HepG2 (cell line): ENCODE data around the gene AKT3. TPM values are rescaled to one million over a fixed set of nuclear protein-coding genes. Genes with fewer than 3 reads are reported as not detected.

Source experiments
- ATAC-seq: fragments of 200-7000 bp; cut with Tn5 transposase; 3 replicates; pipeline ENCODE4 v1.9.1; 2020; ENCODE audit warnings: mild to moderate bottlenecking, moderate library complexity
- BruUV-seq: library from RNA; stranded (reverse); fragments of 400-500 nt; replicated peaks from 2 replicates; lab custom pipeline; 2021; lab: Mats Ljungman, UMichigan
- CTCF ChIA-PET: fragments of 300-600 bp; formaldehyde crosslinking; extraction: SDS; loops from one replicate; lab custom pipeline; 2021; ENCODE audit warnings: low total read pairs, inconsistent platforms, low intra/inter-chr PET ratio; lab: Yijun Ruan, JAX
- POLR2A ChIA-PET: fragments of 350-600 bp; sonication (Branson Sonifier 250); formaldehyde crosslinking; loops from one replicate; lab custom pipeline; 2020; ENCODE audit warnings: antibody characterized with exemption, inconsistent platforms; lab: Yijun Ruan, JAX
- DNase-seq: peaks from one replicate; pipeline ENCODE4 v3.0.0-alpha.2; 2015; ENCODE audit warnings: low spot score
- FAIRE-seq: peaks from 3 replicates; lab custom pipeline; 2011; peaks lifted over from hg19 to GRCh38; lab: Jason Lieb, UNC
- H2AFZ ChIP-seq: one replicate; pipeline ENCODE4 v1.6.1; 2011; ENCODE audit warnings: low read length, inconsistent platforms
- H3K27ac ChIP-seq: fragments of 300-600 bp; 3 replicates; pipeline ENCODE4 v1.8.0; 2011; ENCODE audit warnings: mixed run types, mild to moderate bottlenecking, mixed read lengths, low read length, inconsistent platforms; ENCODE audit not compliant: insufficient read depth; ENCODE audit errors: extremely low read length
- H3K27me3 ChIP-seq, 2 experiments: fragments of 200-600 bp in 1 of 2; 2 replicates in 1 of 2; 3 replicates in 1 of 2; pipeline versions ENCODE4 v1.6.0 to v1.8.0; 2011; ENCODE audit warnings: low read length in 2 of 2, mild to moderate bottlenecking in 2 of 2, moderate library complexity in 2 of 2, inconsistent platforms in 1 of 2; ENCODE audit not compliant: insufficient read depth in 2 of 2, control insufficient read depth in 1 of 2
- H3K36me3 ChIP-seq, 2 experiments: fragments of 200-600 bp in 1 of 2; replicated peaks in 1 of 2; 2 replicates in 1 of 2; 3 replicates in 1 of 2; pipeline versions ENCODE4 v1.5.1 to v1.8.0; 2011; ENCODE audit warnings: low read length in 2 of 2, inconsistent platforms in 1 of 2; ENCODE audit not compliant: insufficient read depth in 2 of 2, control insufficient read depth in 1 of 2
- H3K4me1 ChIP-seq: 2 replicates; pipeline ENCODE4 v1.5.1; 2012; ENCODE audit warnings: low read length, inconsistent platforms; ENCODE audit not compliant: insufficient read depth
- H3K4me2 ChIP-seq: 2 replicates; pipeline ENCODE4 v1.6.0; 2011; ENCODE audit warnings: low read depth, low read length, inconsistent platforms
- H3K4me3 ChIP-seq, 3 experiments: fragments of 200-600 bp in 1 of 3; sonication (generic), shearing (Covaris generic) in 1 of 3; replicated peaks in 1 of 3; 2 replicates each; pipeline ENCODE4 v1.5.1; 2011 to 2016; ENCODE audit warnings: low read length in 3 of 3, inconsistent platforms in 2 of 3, low read depth in 2 of 3, mild to moderate bottlenecking in 2 of 3, control low read depth in 1 of 3, mixed read lengths in 1 of 3; ENCODE audit not compliant: insufficient read depth in 1 of 3
- H3K79me2 ChIP-seq: one replicate; pipeline ENCODE4 v1.6.1; 2011; ENCODE audit warnings: low read length, inconsistent platforms; ENCODE audit not compliant: insufficient read depth
- H3K9ac ChIP-seq: 2 replicates; pipeline ENCODE4 v1.6.0; 2011; ENCODE audit warnings: mild to moderate bottlenecking, low read depth, low read length, inconsistent platforms; ENCODE audit not compliant: insufficient read depth
- H3K9me3 ChIP-seq: 2 replicates; pipeline ENCODE4 v1.5.1; 2012; ENCODE audit warnings: mild to moderate bottlenecking, low read length
- H4K20me1 ChIP-seq: 2 replicates; pipeline ENCODE4 v1.6.0; 2011; ENCODE audit warnings: inconsistent platforms, mild to moderate bottlenecking, low read length, moderate library complexity; ENCODE audit not compliant: insufficient read depth
- ADNP ChIP-seq: sonication (generic); formaldehyde crosslinking; IDR thresholded peaks from 2 replicates; pipeline ENCODE4 v1.4.0; 2020; ENCODE audit warnings: missing genetic modification reagents
- CBFB ChIP-seq: sonication (generic); formaldehyde crosslinking; IDR thresholded peaks from 2 replicates; pipeline ENCODE4 v1.4.0; 2020; ENCODE audit warnings: missing genetic modification reagents
- FOSL1 ChIP-seq: sonication (generic); formaldehyde crosslinking; IDR thresholded peaks from 2 replicates; pipeline ENCODE4 v1.9.0; 2021; ENCODE audit warnings: missing genetic modification reagents, borderline replicate concordance
- HNRNPH1 ChIP-seq: fragments of 200-400 bp; formaldehyde crosslinking; optimal IDR thresholded peaks from 2 replicates; pipeline ENCODE3; 2017; ENCODE audit warnings: mild to moderate bottlenecking, low read depth, low read length
- IKZF1 ChIP-seq: fragments of 450-650 bp; IDR thresholded peaks from 2 replicates; pipeline ENCODE4 v1.7.1; 2016
- MAZ ChIP-seq, 2 experiments: sonication (generic) in 1 of 2; formaldehyde crosslinking in 1 of 2; IDR thresholded peaks; 2 replicates each; pipeline versions ENCODE4 v1.5.0 to v1.6.1; 2012 to 2020; ENCODE audit warnings: low read depth in 2 of 2, mild to moderate bottlenecking in 2 of 2, borderline replicate concordance in 1 of 2, improper control_type of control experiment in 1 of 2, low read length in 1 of 2, missing genetic modification reagents in 1 of 2, moderate library complexity in 1 of 2
- NFYB ChIP-seq: sonication (generic); formaldehyde crosslinking; IDR thresholded peaks from 2 replicates; pipeline ENCODE4 v1.4.0; 2020; ENCODE audit warnings: missing genetic modification reagents
- POGZ ChIP-seq: sonication (generic); formaldehyde crosslinking; IDR thresholded peaks from 2 replicates; pipeline ENCODE4 v1.4.0; 2020; ENCODE audit warnings: mild to moderate bottlenecking, missing genetic modification reagents
- POLR2A ChIP-seq, 2 experiments: IDR thresholded peaks; 2 replicates each; pipeline ENCODE4 v1.6.1; 2011; ENCODE audit warnings: low read depth in 2 of 2, low read length in 2 of 2, mild to moderate bottlenecking in 1 of 2, moderate library complexity in 1 of 2; ENCODE audit not compliant: insufficient read depth in 1 of 2
- RNF219 ChIP-seq: sonication (generic); formaldehyde crosslinking; IDR thresholded peaks from 2 replicates; pipeline ENCODE4 v1.5.0; 2020; ENCODE audit warnings: mild to moderate bottlenecking, missing genetic modification reagents
- SATB2 ChIP-seq: sonication (generic); formaldehyde crosslinking; IDR thresholded peaks from 2 replicates; pipeline ENCODE4 v1.5.0; 2020; ENCODE audit warnings: missing genetic modification reagents
- SOX6 ChIP-seq, 2 experiments: fragments of 450-650 bp in 1 of 2; sonication (generic) in 1 of 2; formaldehyde crosslinking in 1 of 2; IDR thresholded peaks; 2 replicates each; pipeline versions ENCODE4 v1.4.0 to v1.6.1; 2017 to 2020; ENCODE audit warnings: antibody characterized with exemption in 1 of 2, mild to moderate bottlenecking in 1 of 2, missing genetic modification reagents in 1 of 2
- TOPORS ChIP-seq: sonication (generic); formaldehyde crosslinking; IDR thresholded peaks from 2 replicates; pipeline ENCODE4 v1.8.0; 2023; ENCODE audit warnings: mild to moderate bottlenecking, missing genetic modification reagents
- ZNF337 ChIP-seq: sonication (generic); formaldehyde crosslinking; IDR thresholded peaks from 2 replicates; pipeline ENCODE4 v1.5.1; 2020; ENCODE audit warnings: missing genetic modification reagents, low read depth, mild to moderate bottlenecking, borderline replicate concordance
- ZNF547 ChIP-seq: sonication (generic); formaldehyde crosslinking; IDR thresholded peaks from 2 replicates; pipeline ENCODE4 v1.5.1; 2020; ENCODE audit warnings: mild to moderate bottlenecking, missing genetic modification reagents
- ZUFSP ChIP-seq: sonication (generic); formaldehyde crosslinking; IDR thresholded peaks from 2 replicates; pipeline ENCODE4 v1.9.0; 2021; ENCODE audit warnings: missing genetic modification reagents, mild to moderate bottlenecking, borderline replicate concordance
- WGBS: methylation state at CpG from one replicate; pipeline ENCODE4 v1.1.6; 2017; ENCODE audit warnings: low lambda C conversion rate; 5-methylcytosine and 5-hydroxymethylcytosine counted together
- in situ Hi-C: cut with HindIII; loops from 2 replicates; pipeline ENCODE4 v1.10.0; 2017; ENCODE audit warnings: low pct_unique_long_range_greater_than_20kb; ENCODE audit not compliant: extremely low pct_ligation_motif_present
- intact Hi-C: fragments of 100-400 bp; cut with micrococcal nuclease; formaldehyde crosslinking; loops from one replicate; pipeline ENCODE4 v1.10.0; 2022; ENCODE audit not compliant: unreplicated experiment
- polyA plus RNA-seq, 8 experiments: library from polyadenylated mRNA; depleted of rRNA in 3 of 8; stranded (reverse) in 7 of 8; unstranded in 1 of 8; fragments of >200 nt; fragmentation: Illumina TruSeq in 4 of 8; extraction: Trizol in 4 of 8; gene quantifications; 2 replicates each; pipeline versions ENCODE4 v1.2.1 to v1.2.3, GENCODE V29; 2011 to 2016; ENCODE audit warnings: low read depth in 4 of 8, missing spikeins in 1 of 8, mixed read lengths in 1 of 8; ENCODE audit not compliant: insufficient read depth in 1 of 8
- total RNA-seq, 5 experiments: library from RNA; depleted of rRNA; stranded (reverse); fragments of >200 nt; fragmentation: Illumina TruSeq; extraction: Trizol; gene quantifications; 2 replicates each; pipeline ENCODE4 v1.2.3, GENCODE V29; 2016; ENCODE audit warnings: low read depth in 1 of 5

AKT3 gene
- total and polyA plus RNA-seq, 2 of the 13 experiments (the other 11 are each of a cell fraction or from before 2014, with no cell fraction given) = 0.07 TPM

- Histone ChIP-seq H3K79me2 (no peaks in the 10 kb centered on the region), H3K27me3 (no peaks in the 10 kb centered on the region), H3K27ac (no peak overlapping the region), H3K4me2 (no peak overlapping the region), H3K9ac (no peak overlapping the region), H3K36me3 (no peaks in the 10 kb centered on the region), H3K9me3 (no peaks in the 10 kb centered on the region), H4K20me1 (no peaks in the 10 kb centered on the region), H3K4me3 (no peak overlapping the region), H3K4me1 (peaks cover 8% of the 10 kb centered on the region), H2AFZ (no peak overlapping the region)
- DNase-seq (no peak), FAIRE-seq (no peak), ATAC-seq (no peak)
- intact Hi-C loops = loop anchor here (10.0 kb wide), 1 partner anchor 156 kb away; no protein-coding TSS in a partner anchor
- WGBS = 85% methylated on average over 5 of the region's 5 CpGs
- BruUV-seq = no TSS peak
- TF ChIP-seq NFYB (CRISPR knock-in tag) = no peak
- TF ChIP-seq ZNF337 = no peak
- no peak for TF ChIP-seq FOSL1 (CRISPR knock-in tag)
- no peak for TF ChIP-seq POLR2A (IDR thresholded peaks at IDR 0.05; ENCODE audit: insufficient read depth in 1 of 2, low read depth in 2 of 2, low read length in 2 of 2)
- no peak for TF ChIP-seq SATB2 (CRISPR knock-in tag)
- in situ Hi-C loops = no loop called here
- ChIA-PET POLR2A (no interaction called here), CTCF (no interaction called here)
Observed at GRCh38 chr1:243501002-243501401, 349.0 kb downstream of the AKT3 start.

GRCh38 chr1:243500512-243500911, 349.5 kb downstream of the AKT3 start:
- WGBS = 93% methylated on average over 5 of the region's 5 CpGs
- Histone ChIP-seq H2AFZ (no peak overlapping the region), H4K20me1 (no peaks in the 10 kb centered on the region), H3K9ac (no peak overlapping the region), H3K27me3 (no peaks in the 10 kb centered on the region), H3K4me2 (no peak overlapping the region), H3K4me1 (peaks cover 3% of the 10 kb centered on the region), H3K27ac (no peak overlapping the region), H3K4me3 (no peak overlapping the region), H3K9me3 (no peaks in the 10 kb centered on the region), H3K36me3 (no peaks in the 10 kb centered on the region), H3K79me2 (no peaks in the 10 kb centered on the region)
- no TSS peak for BruUV-seq
- ATAC-seq = no peak
- intact Hi-C loops (loop anchor here (10.0 kb wide), 1 partner anchor 156 kb away; no protein-coding TSS in a partner anchor), in situ Hi-C loops (no loop called here)
- no peak for DNase-seq
- no peak for FAIRE-seq
- ChIA-PET CTCF (interaction anchor here (0.5 kb wide), 1 partner anchor 16 kb away, joined by 3 read pairs; no protein-coding TSS in a partner anchor), POLR2A (no interaction called here)
- TF ChIP-seq IKZF1 (no peak), HNRNPH1 (no peak), ADNP (CRISPR knock-in tag) (no peak), ZNF547 (CRISPR knock-in tag) (no peak), MAZ (IDR thresholded peaks at IDR 0.05; ENCODE audit: borderline replicate concordance, low read depth, low read length) (no peak), MAZ (CRISPR knock-in tag; IDR thresholded peaks at IDR 0.05; ENCODE audit: low read depth) (no peak), SOX6 (IDR thresholded peaks at IDR 0.05) (no peak), SOX6 (CRISPR knock-in tag; IDR thresholded peaks at IDR 0.05) (no peak), ZUFSP (no peak), TOPORS (CRISPR knock-in tag) (no peak), POGZ (CRISPR knock-in tag) (no peak), CBFB (CRISPR knock-in tag) (no peak), RNF219 (no peak)
